GM10847 (cell line): ENCODE measurements around the gene SCG5.

ENCODE experiments used
- POLR2A ChIP-seq: IDR thresholded peaks from 2 replicates; pipeline ENCODE4 v1.6.1; 2011; ENCODE audit not compliant: insufficient read length; ENCODE audit errors: extremely low read depth

The SCG5 gene

GRCh38 chr15:32657941-32658340 lies 16.4 kb downstream of the SCG5 start:
- TF ChIP-seq POLR2A = no peak

- no peak for TF ChIP-seq POLR2A
Observed at GRCh38 chr15:32659340-32660155, 18.0 kb downstream of the SCG5 start.

GRCh38 chr15:32663671-32664070 lies 22.2 kb downstream of the SCG5 start:
- TF ChIP-seq POLR2A = no peak

GRCh38 chr15:32664796-32665195 lies 23.3 kb downstream of the SCG5 start:
- no peak for TF ChIP-seq POLR2A

- TF ChIP-seq POLR2A = no peak
Observed at GRCh38 chr15:32667321-32667720, 25.8 kb downstream of the SCG5 start.

- no peak for TF ChIP-seq POLR2A
Observed at GRCh38 chr15:32668942-32669341, 27.4 kb downstream of the SCG5 start.

GRCh38 chr15:32669896-32670611 lies 28.5 kb downstream of the SCG5 start:
- TF ChIP-seq POLR2A = no peak

GRCh38 chr15:32670623-32671022 lies 29.1 kb downstream of the SCG5 start:
- TF ChIP-seq POLR2A = no peak

- TF ChIP-seq POLR2A = no peak
Observed at GRCh38 chr15:32671339-32672325, 30.1 kb downstream of the SCG5 start.

GRCh38 chr15:32674681-32675080 lies 33.2 kb downstream of the SCG5 start:
- no peak for TF ChIP-seq POLR2A

- no peak for TF ChIP-seq POLR2A
Observed at GRCh38 chr15:32675466-32675865, 34.0 kb downstream of the SCG5 start.

GRCh38 chr15:32676169-32676568 lies 34.7 kb downstream of the SCG5 start:
- TF ChIP-seq POLR2A = no peak

- TF ChIP-seq POLR2A = no peak
Observed at GRCh38 chr15:32677238-32677750, 35.8 kb downstream of the SCG5 start.

- no peak for TF ChIP-seq POLR2A
Observed at GRCh38 chr15:32679298-32679690, 37.8 kb downstream of the SCG5 start.

GRCh38 chr15:32682569-32682968 lies 41.1 kb downstream of the SCG5 start:
- no peak for TF ChIP-seq POLR2A
